ENCODE results near the gene ZNRF4.

- TF ChIP-seq FOS (IDR thresholded peaks at IDR 0.05; ENCODE audit: extremely low read depth, insufficient read length) (no peak), GTF3C2 (IDR thresholded peaks at IDR 0.05; ENCODE audit: borderline replicate concordance, extremely low read depth, insufficient read length) (no peak), BRF1 (IDR thresholded peaks at IDR 0.05; ENCODE audit: borderline replicate concordance, extremely low read depth, insufficient read length) (no peak)
Observed at GRCh38 chr19:5495792-5496191, 40.6 kb downstream of the ZNRF4 start.
